Stimulated activated CD4-positive, alpha-beta T cell treated with anti-CD3 and anti-CD28 coated beads, Interleukin-2, amount 100 ng/mL, for 48 hours (primary cell): ENCODE data around the gene PLCD1.
"Not testable (repeated sequence)": the region's sequence is repeated elsewhere in the genome, so short reads cannot be mapped to it uniquely, and the experiment has no call there.

Experiments
- DNase-seq, 2 donors: peaks; one replicate each; pipeline ENCODE4 v3.0.0-alpha.2; 2020

The PLCD1 gene

GRCh38 chr3:38029400-38030125 is at the start of gene PLCD1:
PLCD1 (minus strand) TSS chr3:38029642; CDS start chr3:38029539, 103 bp downstream.
- no peak for DNase-seq

GRCh38 chr3:38077073-38077472 is 47.6 kb upstream of the PLCD1 start:
- not testable (repeated sequence) for DNase-seq

- DNase-seq: no peak
Observed at GRCh38 chr3:38070013-38070412, 40.6 kb upstream of the PLCD1 start.

GRCh38 chr3:38067508-38068233 is 38.2 kb upstream of the PLCD1 start:
- DNase-seq: no peak

GRCh38 chr3:38064453-38064852 is 35.0 kb upstream of the PLCD1 start:
- DNase-seq: not testable (repeated sequence)

- no peak for DNase-seq
Observed at GRCh38 chr3:38062809-38063208, 33.4 kb upstream of the PLCD1 start.

- no peak for DNase-seq
Observed at GRCh38 chr3:38059591-38059990, 30.1 kb upstream of the PLCD1 start.

GRCh38 chr3:38059148-38059547 is 29.7 kb upstream of the PLCD1 start:
- DNase-seq: no peak

- DNase-seq: no peak
Observed at GRCh38 chr3:38054499-38055001, 25.1 kb upstream of the PLCD1 start.

GRCh38 chr3:38053813-38054498 is 24.5 kb upstream of the PLCD1 start:
- DNase-seq: not testable (repeated sequence)

- not testable (repeated sequence) for DNase-seq
Observed at GRCh38 chr3:38053286-38053685, 23.8 kb upstream of the PLCD1 start.

GRCh38 chr3:38051131-38051530 is 21.7 kb upstream of the PLCD1 start:
- DNase-seq: no peak

- DNase-seq: no peak
Observed at GRCh38 chr3:38049358-38050126, 20.1 kb upstream of the PLCD1 start.

- no peak for DNase-seq
Observed at GRCh38 chr3:38047896-38048295, 18.5 kb upstream of the PLCD1 start.

- DNase-seq: no peak
Observed at GRCh38 chr3:38046821-38047220, 17.4 kb upstream of the PLCD1 start.

- DNase-seq: no peak
Observed at GRCh38 chr3:38046027-38046426, 16.6 kb upstream of the PLCD1 start.

- no peak for DNase-seq
Observed at GRCh38 chr3:38043486-38043885, 14.0 kb upstream of the PLCD1 start.

GRCh38 chr3:38040401-38040800 is 11.0 kb upstream of the PLCD1 start:
- no peak for DNase-seq

GRCh38 chr3:38039899-38040261 is 10.4 kb upstream of the PLCD1 start:
- peak; percentile 18 to 25 for DNase-seq

- peak; percentile 65 to 67 for DNase-seq
Observed at GRCh38 chr3:38039101-38039898, 9.9 kb upstream of the PLCD1 start, which contains the start of gene DLEC1. DLEC1 (plus strand) TSS chr3:38039208; CDS start chr3:38039226, 18 bp downstream.

GRCh38 chr3:38038447-38038911 is 9.0 kb upstream of the PLCD1 start:
- no peak for DNase-seq

GRCh38 chr3:38036906-38037305 is 7.5 kb upstream of the PLCD1 start:
- no peak for DNase-seq
